H9 (cell line): ENCODE measurements around the gene GPR173. TPM values are rescaled to one million over a fixed set of nuclear protein-coding genes. Genes with fewer than 3 reads are reported as not detected.

ENCODE experiments used
- DNase-seq: peaks from one replicate; pipeline ENCODE4 v3.0.0-alpha.2; 2017
- H2AFZ ChIP-seq: one replicate; pipeline ENCODE4 v1.6.1; 2013; ENCODE audit warnings: mild to moderate bottlenecking, low read length, control low read depth, moderate library complexity
- H2AK5ac ChIP-seq: 2 replicates; pipeline ENCODE4 v1.6.1; 2013; ENCODE audit warnings: low read length, control low read depth, mixed read lengths; ENCODE audit not compliant: insufficient read length
- H2BK120ac ChIP-seq: one replicate; pipeline ENCODE4 v1.6.1; 2013; ENCODE audit warnings: low read depth, mild to moderate bottlenecking, low read length, control low read depth, inconsistent platforms; ENCODE audit not compliant: poor library complexity, severe bottlenecking
- H2BK12ac ChIP-seq: 2 replicates; pipeline ENCODE4 v1.6.1; 2013; ENCODE audit warnings: low read length, control low read depth, mixed read lengths, low read depth; ENCODE audit not compliant: insufficient read length
- H2BK15ac ChIP-seq: 2 replicates; pipeline ENCODE4 v1.6.1; 2013; ENCODE audit warnings: low read depth, low read length, control low read depth
- H2BK20ac ChIP-seq: one replicate; pipeline ENCODE4 v1.6.1; 2013; ENCODE audit warnings: low read depth, mild to moderate bottlenecking, low read length, control low read depth, inconsistent platforms; ENCODE audit not compliant: poor library complexity, severe bottlenecking
- H2BK5ac ChIP-seq: 2 replicates; pipeline ENCODE4 v1.6.1; 2013; ENCODE audit warnings: low read length, control low read depth, mixed read lengths; ENCODE audit not compliant: insufficient read length
- H3K14ac ChIP-seq: 2 replicates; pipeline ENCODE4 v1.6.1; 2013; ENCODE audit warnings: low read length, control low read depth; ENCODE audit not compliant: insufficient read depth
- H3K18ac ChIP-seq: 2 replicates; pipeline ENCODE4 v1.6.1; 2013; ENCODE audit warnings: low read depth, mild to moderate bottlenecking, mixed read lengths, low read length, control low read depth; ENCODE audit not compliant: insufficient read length
- H3K23ac ChIP-seq: 2 replicates; pipeline ENCODE4 v1.6.1; 2013; ENCODE audit warnings: low read length, control low read depth, mixed read lengths, low read depth; ENCODE audit not compliant: insufficient read length
- H3K23me2 ChIP-seq: 2 replicates; pipeline ENCODE4 v1.6.1; 2013; ENCODE audit warnings: low read depth, mild to moderate bottlenecking, mixed read lengths, low read length, control low read depth; ENCODE audit not compliant: insufficient read length, poor library complexity, severe bottlenecking
- H3K27ac ChIP-seq: 2 replicates; pipeline ENCODE4 v1.5.1; 2013; ENCODE audit warnings: low read length, control low read depth, mixed read lengths, low read depth; ENCODE audit not compliant: insufficient read length
- H3K27me3 ChIP-seq: 2 replicates; pipeline ENCODE4 v1.6.1; 2013; ENCODE audit warnings: low read length, control low read depth, inconsistent platforms; ENCODE audit not compliant: insufficient read depth
- H3K4ac ChIP-seq: 2 replicates; pipeline ENCODE4 v1.6.1; 2013; ENCODE audit warnings: low read depth, mild to moderate bottlenecking, control low read depth, inconsistent platforms, low read length, moderate library complexity
- H3K4me1 ChIP-seq: 2 replicates; pipeline ENCODE4 v1.6.1; 2013; ENCODE audit warnings: low read length, control low read depth, inconsistent platforms; ENCODE audit not compliant: insufficient read depth
- H3K4me2 ChIP-seq: 2 replicates; pipeline ENCODE4 v1.6.1; 2013; ENCODE audit warnings: low read length, control low read depth, mixed read lengths; ENCODE audit not compliant: insufficient read length, insufficient read depth
- H3K56ac ChIP-seq: 2 replicates; pipeline ENCODE4 v1.6.1; 2013; ENCODE audit warnings: low read depth, mild to moderate bottlenecking, mixed read lengths, low read length, control low read depth; ENCODE audit not compliant: insufficient read length
- H3K79me1 ChIP-seq: 2 replicates; pipeline ENCODE4 v1.6.1; 2013; ENCODE audit warnings: low read depth, mild to moderate bottlenecking, moderate library complexity, low read length, control low read depth, inconsistent platforms; ENCODE audit not compliant: insufficient read depth, poor library complexity, severe bottlenecking
- H3K79me2 ChIP-seq: 2 replicates; pipeline ENCODE4 v1.6.1; 2013; ENCODE audit warnings: low read length, control low read depth, inconsistent platforms; ENCODE audit not compliant: insufficient read depth
- H3K9ac ChIP-seq: 2 replicates; pipeline ENCODE4 v1.6.1; 2013; ENCODE audit warnings: low read length, control low read depth, mixed read lengths; ENCODE audit not compliant: insufficient read length; ENCODE audit errors: extremely low read depth
- H3K9me3 ChIP-seq: one replicate; pipeline ENCODE4 v1.6.1; 2013; ENCODE audit warnings: low read depth, low read length, inconsistent platforms; ENCODE audit not compliant: control insufficient read depth
- H3T11ph ChIP-seq: one replicate; pipeline ENCODE4 v1.6.1; 2013; ENCODE audit warnings: mild to moderate bottlenecking, low read length, control low read depth, inconsistent platforms
- H4K20me1 ChIP-seq: one replicate; pipeline ENCODE4 v1.6.1; 2013; ENCODE audit not compliant: control insufficient read depth, insufficient read length, insufficient read depth
- H4K5ac ChIP-seq: 2 replicates; pipeline ENCODE4 v1.6.1; 2013; ENCODE audit warnings: low read depth, mild to moderate bottlenecking, mixed read lengths, low read length, control low read depth; ENCODE audit not compliant: insufficient read length
- H4K8ac ChIP-seq: replicated peaks from 2 replicates; pipeline ENCODE4 v1.6.1; 2013; ENCODE audit warnings: low read length, control low read depth, mixed read lengths, low read depth; ENCODE audit not compliant: insufficient read length
- H4K91ac ChIP-seq: 2 replicates; pipeline ENCODE4 v1.6.1; 2013; ENCODE audit warnings: low read depth, mild to moderate bottlenecking, moderate library complexity, mixed read lengths, low read length, control low read depth; ENCODE audit not compliant: insufficient read length
- H3K27ac Mint-ChIP-seq, 3 experiments: 2 replicates in 2 of 3; 3 replicates in 1 of 3; pipeline ENCODE4 v1.8.0; 2020 to 2021; ENCODE audit warnings: mixed read lengths in 3 of 3, mild to moderate bottlenecking in 1 of 3, moderate library complexity in 1 of 3
- H3K27me3 Mint-ChIP-seq: 2 replicates; pipeline ENCODE4 v1.8.0; 2021; ENCODE audit warnings: low read depth, mild to moderate bottlenecking, moderate library complexity, mixed read lengths
- H3K36me3 Mint-ChIP-seq, 3 experiments: 2 replicates in 2 of 3; 3 replicates in 1 of 3; pipeline ENCODE4 v1.8.0; 2020 to 2021; ENCODE audit warnings: low read depth in 3 of 3, mixed read lengths in 3 of 3; ENCODE audit not compliant: insufficient read depth in 1 of 3
- H3K4me1 Mint-ChIP-seq, 2 experiments: 2 replicates each; pipeline ENCODE4 v1.8.0; 2020; ENCODE audit warnings: mixed read lengths in 2 of 2
- H3K4me3 Mint-ChIP-seq, 2 experiments: 2 replicates in 1 of 2; 3 replicates in 1 of 2; pipeline ENCODE4 v1.8.0; 2020 to 2021; ENCODE audit warnings: mild to moderate bottlenecking in 2 of 2, mixed read lengths in 2 of 2, moderate library complexity in 1 of 2
- H3K9me3 Mint-ChIP-seq, 2 experiments: 2 replicates in 1 of 2; 3 replicates in 1 of 2; pipeline ENCODE4 v1.8.0; 2020; ENCODE audit warnings: mild to moderate bottlenecking in 2 of 2, mixed read lengths in 2 of 2, moderate library complexity in 1 of 2
- WGBS: extraction: QIAGEN DNeasy Blood & Tissue Kit; methylation state at CpG from one replicate; pipeline ENCODE4 v1.1.7; 2013; ENCODE audit warnings: missing lambda C conversion rate, low lambda C conversion rate, mixed read lengths; ENCODE audit not compliant: insufficient read length; ENCODE audit errors: extremely low coverage; 5-methylcytosine and 5-hydroxymethylcytosine counted together
- total RNA-seq: library from RNA; stranded (reverse); gene quantifications from 2 replicates; pipeline ENCODE4 v1.2.1, GENCODE V29; 2021
- TF ChIP-seq, protein P1 (sequence below): fragments of 200-600 bp; sonication (generic); conservative IDR thresholded peaks from 3 replicates; pipeline ENCODE4 v1.8.0; 2021; ENCODE audit warnings: antibody characterized with exemption, mild to moderate bottlenecking

The GPR173 gene
- total RNA-seq, 1 experiment from 2014 or later: 5.4 TPM

DNA sequence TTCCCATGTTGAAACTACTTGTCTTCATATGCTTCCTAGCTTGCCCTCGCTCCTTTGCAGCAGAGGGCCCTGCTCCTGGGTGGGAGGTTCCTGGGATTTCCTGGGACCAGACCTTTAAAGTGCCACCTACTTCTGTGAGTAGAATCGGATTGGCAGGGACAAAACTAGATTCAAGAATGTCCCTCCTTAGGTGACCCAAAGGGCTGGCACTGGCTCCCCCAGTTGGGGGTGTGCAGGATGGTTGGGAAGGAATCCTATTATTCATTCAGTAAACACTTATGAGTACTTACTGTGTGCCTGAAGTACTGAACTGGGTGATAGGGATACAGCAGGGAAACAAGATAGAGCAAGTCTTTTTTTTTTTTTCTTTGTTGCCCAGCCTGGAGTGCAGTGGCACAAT, 42.8 kb downstream of the GPR173 start:
- no CpG with 5 or more reads among the region's 2 CpGs for WGBS
- no peak overlapping the region for H3K14ac ChIP-seq
- no peak overlapping the region for H3K23ac ChIP-seq
- peaks cover 8% of the 10 kb centered on the region for H3K23me2 ChIP-seq
- Mint-ChIP-seq H3K27ac (no peak overlapping the region), H3K27me3 (no peaks in the 10 kb centered on the region; the same call in 1 of the 2 replicates), H3K36me3 (peaks cover 7 to 20% (median 11%) of the 10 kb centered on the region in 3 experiments), H3K4me1 (peaks cover 4 to 13% of the 10 kb centered on the region in 2 experiments; a peak in 3 of 4 replicates), H3K9me3 (peaks cover 68 to 77% of the 10 kb centered on the region in 2 experiments), H3K4me3 (no peak overlapping the region)
- no peak overlapping the region for H2AFZ ChIP-seq
- no peaks in the 10 kb centered on the region for H3K4me1 ChIP-seq
- no peak overlapping the region for H4K5ac ChIP-seq
- H3K27me3 ChIP-seq: no peaks in the 10 kb centered on the region
- H2BK5ac ChIP-seq: no peak overlapping the region
- no peak overlapping the region for H3K4me2 ChIP-seq
- H2BK15ac ChIP-seq: no peak overlapping the region
- H3K4ac ChIP-seq: no peak overlapping the region
- no peak overlapping the region for H3K56ac ChIP-seq
- H2BK12ac ChIP-seq: no peak overlapping the region
- no peaks in the 10 kb centered on the region for H4K20me1 ChIP-seq
- H3T11ph ChIP-seq: no peak overlapping the region
- no peak for DNase-seq
- no peak overlapping the region for H4K8ac ChIP-seq
- H3K79me1 ChIP-seq: no peaks in the 10 kb centered on the region
- no peak overlapping the region for H2AK5ac ChIP-seq
- peaks cover 28% of the 10 kb centered on the region for H3K9me3 ChIP-seq
- H3K27ac ChIP-seq: no peak overlapping the region
- TF ChIP-seq, protein P1, sequence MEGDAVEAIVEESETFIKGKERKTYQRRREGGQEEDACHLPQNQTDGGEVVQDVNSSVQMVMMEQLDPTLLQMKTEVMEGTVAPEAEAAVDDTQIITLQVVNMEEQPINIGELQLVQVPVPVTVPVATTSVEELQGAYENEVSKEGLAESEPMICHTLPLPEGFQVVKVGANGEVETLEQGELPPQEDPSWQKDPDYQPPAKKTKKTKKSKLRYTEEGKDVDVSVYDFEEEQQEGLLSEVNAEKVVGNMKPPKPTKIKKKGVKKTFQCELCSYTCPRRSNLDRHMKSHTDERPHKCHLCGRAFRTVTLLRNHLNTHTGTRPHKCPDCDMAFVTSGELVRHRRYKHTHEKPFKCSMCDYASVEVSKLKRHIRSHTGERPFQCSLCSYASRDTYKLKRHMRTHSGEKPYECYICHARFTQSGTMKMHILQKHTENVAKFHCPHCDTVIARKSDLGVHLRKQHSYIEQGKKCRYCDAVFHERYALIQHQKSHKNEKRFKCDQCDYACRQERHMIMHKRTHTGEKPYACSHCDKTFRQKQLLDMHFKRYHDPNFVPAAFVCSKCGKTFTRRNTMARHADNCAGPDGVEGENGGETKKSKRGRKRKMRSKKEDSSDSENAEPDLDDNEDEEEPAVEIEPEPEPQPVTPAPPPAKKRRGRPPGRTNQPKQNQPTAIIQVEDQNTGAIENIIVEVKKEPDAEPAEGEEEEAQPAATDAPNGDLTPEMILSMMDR: no peak
- no peak overlapping the region for H2BK20ac ChIP-seq
- H2BK120ac ChIP-seq: no peak overlapping the region
- H3K9ac ChIP-seq: no peak overlapping the region
- no peak overlapping the region for H4K91ac ChIP-seq
- H3K79me2 ChIP-seq: no peaks in the 10 kb centered on the region
- no peak overlapping the region for H3K18ac ChIP-seq
